ENCODE data around the gene OTOP3. TPM values are rescaled to one million over a fixed set of nuclear protein-coding genes. Genes with fewer than 3 reads are reported as not detected.

The OTOP3 gene
- total RNA-seq, 1 experiment from 2014 or later = not detected

- Mint-ChIP-seq H3K36me3 (ENCODE audit: insufficient read depth in 1 of 3, low read depth in 3 of 3) (no peaks in the 10 kb centered on the region; a peak in 1 of 7 replicates), H3K9me3 (peaks cover 0 to 5% of the 10 kb centered on the region in 2 experiments; a peak in 1 of 5 replicates), H3K4me1 (peaks cover 18 to 42% of the 10 kb centered on the region in 2 experiments), H3K27me3 (ENCODE audit: low read depth) (peaks cover 57% of the 10 kb centered on the region), H3K27ac (no peak overlapping the region), H3K4me3 (peak overlapping the region in 1 of 2 experiments; percentile 50; a peak in 1 of 5 replicates)
- Histone ChIP-seq H4K5ac (ENCODE audit: insufficient read length, low read depth, low read length) (no peak overlapping the region), H4K91ac (ENCODE audit: insufficient read length, low read depth, low read length) (no peak overlapping the region), H3K27ac (ENCODE audit: insufficient read length, low read depth, low read length) (no peak overlapping the region), H3K9ac (ENCODE audit: extremely low read depth, insufficient read length, low read length) (no peak overlapping the region), H2BK20ac (ENCODE audit: low read depth, low read length, poor library complexity, severe bottlenecking) (no peak overlapping the region), H3K23ac (ENCODE audit: insufficient read length, low read depth, low read length) (no peak overlapping the region), H2AFZ (ENCODE audit: low read length) (no peak overlapping the region), H3K27me3 (ENCODE audit: insufficient read depth, low read length) (peaks cover 32% of the 10 kb centered on the region), H4K20me1 (ENCODE audit: control insufficient read depth, insufficient read depth, insufficient read length) (no peaks in the 10 kb centered on the region), H2BK5ac (ENCODE audit: insufficient read length, low read length) (no peak overlapping the region), H2BK12ac (ENCODE audit: insufficient read length, low read depth, low read length) (no peak overlapping the region), H3K4me1 (ENCODE audit: insufficient read depth, low read length) (no peaks in the 10 kb centered on the region), H3K9me3 (ENCODE audit: control insufficient read depth, low read depth, low read length) (no peaks in the 10 kb centered on the region), H3K56ac (ENCODE audit: insufficient read length, low read depth, low read length) (no peak overlapping the region), H3K4me2 (ENCODE audit: insufficient read depth, insufficient read length, low read length) (no peak overlapping the region), H3K4ac (ENCODE audit: low read depth, low read length) (no peak overlapping the region), H2BK120ac (ENCODE audit: low read depth, low read length, poor library complexity, severe bottlenecking) (no peak overlapping the region), H2BK15ac (ENCODE audit: low read depth, low read length) (no peak overlapping the region), H3K18ac (ENCODE audit: insufficient read length, low read depth, low read length) (no peak overlapping the region), H3K14ac (ENCODE audit: insufficient read depth, low read length) (no peak overlapping the region), H2AK5ac (ENCODE audit: insufficient read length, low read length) (no peak overlapping the region), H3K79me1 (ENCODE audit: insufficient read depth, low read depth, low read length, poor library complexity, severe bottlenecking) (no peaks in the 10 kb centered on the region), H3K79me2 (ENCODE audit: insufficient read depth, low read length) (no peaks in the 10 kb centered on the region), H3K23me2 (ENCODE audit: insufficient read length, low read depth, low read length, poor library complexity, severe bottlenecking) (peaks cover 5% of the 10 kb centered on the region), H3T11ph (ENCODE audit: low read length) (no peak overlapping the region), H4K8ac (replicated peaks; ENCODE audit: insufficient read length, low read depth, low read length) (no peak overlapping the region)
- TF ChIP-seq CTCF (conservative IDR thresholded peaks at IDR 0.05) = no peak
- WGBS (ENCODE audit: extremely low coverage, insufficient read length, low lambda C conversion rate) = no CpG with 5 or more reads among the region's 6 CpGs
- no peak for DNase-seq
Measured at GRCh38 chr17:74920642-74921025, 15.1 kb upstream of the OTOP3 start.

All from H9 (cell line).